DND-41 (cell line): ENCODE results near the gene NEBL.

Experiments used
- EZH2 ChIP-seq: IDR thresholded peaks from 3 replicates; pipeline ENCODE4 v1.6.1; 2012; ENCODE audit warnings: borderline replicate concordance, low read depth, mild to moderate bottlenecking, moderate library complexity, low read length, inconsistent platforms; ENCODE audit not compliant: severe bottlenecking
- TF ChIP-seq, protein P1 (sequence below): IDR thresholded peaks from 2 replicates; pipeline ENCODE4 v1.5.1; 2012; ENCODE audit warnings: borderline replicate concordance, low read length, moderate library complexity, mild to moderate bottlenecking; ENCODE audit not compliant: poor library complexity, severe bottlenecking; ENCODE audit errors: extremely low read depth

DNA sequence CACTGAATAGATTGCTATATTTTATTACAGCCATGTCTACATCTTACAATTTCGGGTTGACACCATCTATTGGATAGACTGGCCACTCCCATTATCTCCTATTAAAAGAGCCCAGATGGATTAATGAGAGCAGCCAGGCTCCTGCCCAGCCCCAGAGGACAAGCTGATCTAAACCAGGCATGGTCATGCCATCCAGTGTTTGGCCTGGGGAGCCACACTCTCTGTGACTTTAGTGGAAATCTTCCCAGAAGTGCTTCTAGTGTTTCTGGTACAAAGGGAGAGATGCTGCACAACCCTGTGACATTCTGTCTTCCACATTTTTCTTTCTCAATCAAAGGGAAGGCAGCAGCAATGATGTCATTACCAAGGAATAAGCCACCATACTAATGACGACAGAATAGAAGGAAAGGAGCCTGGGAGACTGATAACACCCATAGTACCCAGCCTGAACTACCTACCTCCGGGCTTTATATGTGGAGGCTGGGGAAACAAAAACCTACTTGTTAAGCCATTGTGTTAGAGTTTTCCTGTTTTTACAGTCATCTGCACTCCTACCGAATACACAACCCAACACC is 5.0 kb downstream of the NEBL start:
- TF ChIP-seq, protein P1, sequence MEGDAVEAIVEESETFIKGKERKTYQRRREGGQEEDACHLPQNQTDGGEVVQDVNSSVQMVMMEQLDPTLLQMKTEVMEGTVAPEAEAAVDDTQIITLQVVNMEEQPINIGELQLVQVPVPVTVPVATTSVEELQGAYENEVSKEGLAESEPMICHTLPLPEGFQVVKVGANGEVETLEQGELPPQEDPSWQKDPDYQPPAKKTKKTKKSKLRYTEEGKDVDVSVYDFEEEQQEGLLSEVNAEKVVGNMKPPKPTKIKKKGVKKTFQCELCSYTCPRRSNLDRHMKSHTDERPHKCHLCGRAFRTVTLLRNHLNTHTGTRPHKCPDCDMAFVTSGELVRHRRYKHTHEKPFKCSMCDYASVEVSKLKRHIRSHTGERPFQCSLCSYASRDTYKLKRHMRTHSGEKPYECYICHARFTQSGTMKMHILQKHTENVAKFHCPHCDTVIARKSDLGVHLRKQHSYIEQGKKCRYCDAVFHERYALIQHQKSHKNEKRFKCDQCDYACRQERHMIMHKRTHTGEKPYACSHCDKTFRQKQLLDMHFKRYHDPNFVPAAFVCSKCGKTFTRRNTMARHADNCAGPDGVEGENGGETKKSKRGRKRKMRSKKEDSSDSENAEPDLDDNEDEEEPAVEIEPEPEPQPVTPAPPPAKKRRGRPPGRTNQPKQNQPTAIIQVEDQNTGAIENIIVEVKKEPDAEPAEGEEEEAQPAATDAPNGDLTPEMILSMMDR, result no peak
- no peak for TF ChIP-seq EZH2
